DOHH2 (cell line): Measurements from ENCODE around the gene CAMTA1.

Experiments
- EZH2phosphoT487 ChIP-seq: fragments of 200-600 bp; sonication (generic); IDR thresholded peaks from 2 replicates; pipeline ENCODE4 v1.6.1; 2017; ENCODE audit warnings: borderline replicate concordance, mild to moderate bottlenecking, antibody characterized with exemption, low read length, moderate library complexity, mixed read lengths
- TF ChIP-seq, protein P1 (sequence below): fragments of 200-600 bp; sonication (generic); IDR thresholded peaks from one replicate; pipeline ENCODE4 v1.5.1; 2014; ENCODE audit warnings: antibody characterized with exemption, mild to moderate bottlenecking, low read depth, low read length; ENCODE audit not compliant: poor library complexity, severe bottlenecking

DNA sequence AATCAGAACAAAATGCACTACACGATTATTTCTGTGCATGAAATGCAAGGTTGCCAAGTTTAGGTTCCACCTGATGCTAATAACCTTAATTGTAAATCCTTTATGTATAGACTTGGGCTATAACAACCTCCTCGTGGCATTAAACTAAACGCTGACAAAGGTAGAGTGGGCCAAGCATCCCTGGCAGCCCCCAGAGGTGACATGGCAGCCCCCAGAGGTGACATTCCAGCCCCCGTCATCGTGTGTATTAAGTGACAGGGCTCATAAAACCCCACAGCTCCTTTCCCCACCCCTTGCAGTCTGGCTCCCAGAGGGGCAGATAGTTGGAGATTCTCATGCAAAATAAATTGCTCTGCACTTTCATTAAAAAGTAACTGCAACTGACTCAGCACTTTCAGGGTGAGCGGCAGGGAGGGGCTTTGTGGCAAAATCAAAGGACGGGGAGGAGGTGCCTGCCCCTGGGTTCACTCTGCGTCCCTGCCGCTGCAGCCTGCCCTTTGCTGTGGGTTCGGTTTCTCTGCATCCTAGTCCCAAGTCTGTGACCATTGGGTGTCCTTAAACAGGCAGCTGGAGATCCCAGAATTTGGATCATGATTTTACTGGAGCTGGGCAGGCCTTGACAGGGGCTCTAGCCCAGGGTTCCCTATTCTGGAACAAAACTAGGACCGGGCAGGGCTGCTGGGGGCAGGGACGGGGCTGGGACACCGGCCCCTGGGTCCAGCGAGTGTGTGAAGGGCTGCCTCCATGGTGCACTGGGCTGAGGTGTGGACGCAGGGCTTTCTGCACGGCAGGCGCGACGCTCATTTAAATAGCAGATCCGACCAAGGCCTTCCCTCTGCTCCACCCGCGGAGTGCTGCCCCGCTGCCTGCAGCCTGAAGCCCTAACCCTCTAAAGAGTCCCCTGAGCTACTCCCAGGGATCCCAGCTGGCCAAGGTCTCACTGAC, 751.0 kb downstream of the CAMTA1 start:
- TF ChIP-seq, protein P1, sequence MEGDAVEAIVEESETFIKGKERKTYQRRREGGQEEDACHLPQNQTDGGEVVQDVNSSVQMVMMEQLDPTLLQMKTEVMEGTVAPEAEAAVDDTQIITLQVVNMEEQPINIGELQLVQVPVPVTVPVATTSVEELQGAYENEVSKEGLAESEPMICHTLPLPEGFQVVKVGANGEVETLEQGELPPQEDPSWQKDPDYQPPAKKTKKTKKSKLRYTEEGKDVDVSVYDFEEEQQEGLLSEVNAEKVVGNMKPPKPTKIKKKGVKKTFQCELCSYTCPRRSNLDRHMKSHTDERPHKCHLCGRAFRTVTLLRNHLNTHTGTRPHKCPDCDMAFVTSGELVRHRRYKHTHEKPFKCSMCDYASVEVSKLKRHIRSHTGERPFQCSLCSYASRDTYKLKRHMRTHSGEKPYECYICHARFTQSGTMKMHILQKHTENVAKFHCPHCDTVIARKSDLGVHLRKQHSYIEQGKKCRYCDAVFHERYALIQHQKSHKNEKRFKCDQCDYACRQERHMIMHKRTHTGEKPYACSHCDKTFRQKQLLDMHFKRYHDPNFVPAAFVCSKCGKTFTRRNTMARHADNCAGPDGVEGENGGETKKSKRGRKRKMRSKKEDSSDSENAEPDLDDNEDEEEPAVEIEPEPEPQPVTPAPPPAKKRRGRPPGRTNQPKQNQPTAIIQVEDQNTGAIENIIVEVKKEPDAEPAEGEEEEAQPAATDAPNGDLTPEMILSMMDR = no peak
- no peak for TF ChIP-seq EZH2phosphoT487
